KMS-11 (cell line): ENCODE measurements around the gene OPALIN.

ENCODE experiments used
- H2AFZ ChIP-seq: fragments of 200-600 bp; sonication (generic); 2 replicates; pipeline ENCODE4 v1.6.1; 2016; ENCODE audit warnings: antibody characterized with exemption, mixed run types, low read depth
- H3K27ac ChIP-seq: fragments of 200-600 bp; sonication (generic); 2 replicates; pipeline ENCODE4 v1.6.1; 2016; ENCODE audit warnings: mild to moderate bottlenecking, mixed run types
- H3K27me3 ChIP-seq: fragments of 200-600 bp; sonication (generic); 2 replicates; pipeline ENCODE4 v1.6.1; 2017; ENCODE audit warnings: mild to moderate bottlenecking, low read depth, mixed run types, moderate library complexity; ENCODE audit not compliant: insufficient read depth
- H3K36me3 ChIP-seq: fragments of 200-600 bp; sonication (generic); 2 replicates; pipeline ENCODE4 v1.6.1; 2017; ENCODE audit warnings: mild to moderate bottlenecking, mixed run types; ENCODE audit not compliant: insufficient read depth
- H3K4me1 ChIP-seq: fragments of 200-600 bp; sonication (generic); 2 replicates; pipeline ENCODE4 v1.6.1; 2016; ENCODE audit warnings: mild to moderate bottlenecking, low read depth, mixed run types; ENCODE audit not compliant: poor library complexity, severe bottlenecking
- H3K4me2 ChIP-seq: fragments of 200-600 bp; sonication (generic); 2 replicates; pipeline ENCODE4 v1.7.0; 2016; ENCODE audit warnings: mild to moderate bottlenecking, mixed run types
- H3K4me3 ChIP-seq: fragments of 200-600 bp; sonication (generic); IDR thresholded peaks from 2 replicates; pipeline ENCODE4 v1.6.1; 2017; ENCODE audit warnings: low read depth, low read length, mixed read lengths; ENCODE audit not compliant: insufficient read depth
- H3K79me2 ChIP-seq: fragments of 200-600 bp; sonication (generic); 2 replicates; pipeline ENCODE4 v1.6.1; 2016; ENCODE audit warnings: low read depth, mixed run types; ENCODE audit not compliant: insufficient read depth
- H3K9ac ChIP-seq: fragments of 200-600 bp; sonication (generic); 2 replicates; pipeline ENCODE4 v1.6.1; 2016; ENCODE audit warnings: mild to moderate bottlenecking, mixed run types
- H4K20me1 ChIP-seq: fragments of 200-600 bp; sonication (generic); 2 replicates; pipeline ENCODE4 v1.6.1; 2016; ENCODE audit warnings: mild to moderate bottlenecking, mixed run types; ENCODE audit not compliant: insufficient read depth
- CTCF ChIP-seq: fragments of 200-600 bp; sonication (generic); conservative IDR thresholded peaks from 2 replicates; pipeline ENCODE4 v1.6.1; 2017; ENCODE audit warnings: low read depth, mild to moderate bottlenecking, antibody characterized with exemption, low read length, moderate library complexity, mixed read lengths

Gene OPALIN

GRCh38 chr10:96378741-96379140 is 19.9 kb upstream of the OPALIN start:
- no peak overlapping the region for H3K27ac ChIP-seq
- no peak overlapping the region for H3K4me2 ChIP-seq
- H4K20me1 ChIP-seq, result no peaks in the 10 kb centered on the region
- no peak overlapping the region for H3K9ac ChIP-seq
- H3K79me2 ChIP-seq, result no peaks in the 10 kb centered on the region
- no peak for TF ChIP-seq CTCF
- H3K4me1 ChIP-seq, result peaks cover 15% of the 10 kb centered on the region
- no peak overlapping the region for H3K4me3 ChIP-seq
- H3K36me3 ChIP-seq, result no peaks in the 10 kb centered on the region
- H3K27me3 ChIP-seq, result no peaks in the 10 kb centered on the region
- no peak overlapping the region for H2AFZ ChIP-seq

- no peaks in the 10 kb centered on the region for H3K27me3 ChIP-seq
- H3K4me1 ChIP-seq, result peaks cover 15% of the 10 kb centered on the region
- H3K36me3 ChIP-seq, result no peaks in the 10 kb centered on the region
- no peak overlapping the region for H3K27ac ChIP-seq
- H4K20me1 ChIP-seq, result no peaks in the 10 kb centered on the region
- TF ChIP-seq CTCF, result no peak
- no peaks in the 10 kb centered on the region for H3K79me2 ChIP-seq
- no peak overlapping the region for H3K9ac ChIP-seq
- H2AFZ ChIP-seq, result no peak overlapping the region
- no peak overlapping the region for H3K4me2 ChIP-seq
- H3K4me3 ChIP-seq, result no peak overlapping the region
Measured at GRCh38 chr10:96377816-96378294, 19.1 kb upstream of the OPALIN start.

GRCh38 chr10:96376483-96376882 is 17.7 kb upstream of the OPALIN start:
- Histone ChIP-seq H3K27ac (no peak overlapping the region), H3K36me3 (no peaks in the 10 kb centered on the region), H3K4me3 (no peak overlapping the region), H3K4me2 (no peak overlapping the region; the same call in 1 of the 2 replicates), H3K9ac (no peak overlapping the region), H3K79me2 (no peaks in the 10 kb centered on the region), H4K20me1 (no peaks in the 10 kb centered on the region), H3K4me1 (peaks cover 15% of the 10 kb centered on the region), H3K27me3 (no peaks in the 10 kb centered on the region), H2AFZ (no peak overlapping the region)
- no peak for TF ChIP-seq CTCF

GRCh38 chr10:96374985-96375830 is 16.4 kb upstream of the OPALIN start:
- Histone ChIP-seq H3K4me1 (peaks cover 15% of the 10 kb centered on the region), H3K9ac (peak overlapping the region; percentile 35; the same call in 1 of the 2 replicates), H2AFZ (peak overlapping the region; percentile 99), H3K27ac (no peak overlapping the region), H3K36me3 (no peaks in the 10 kb centered on the region), H3K27me3 (no peaks in the 10 kb centered on the region), H3K4me2 (peak overlapping the region; percentile 62), H3K79me2 (no peaks in the 10 kb centered on the region), H4K20me1 (no peaks in the 10 kb centered on the region), H3K4me3 (no peak overlapping the region)
- peak; percentile 86 for TF ChIP-seq CTCF
